ENCODE results near the gene UQCR10. TPM values are rescaled to one million over a fixed set of nuclear protein-coding genes. Genes with fewer than 3 reads are reported as not detected.
"Not testable (repeated sequence)": the region's sequence is repeated elsewhere in the genome, so short reads cannot be mapped to it uniquely, and the experiment has no call there.

UQCR10 gene
- total RNA-seq, 1 experiment from 2014 or later, result 93.7 TPM

GRCh38 chr22:29753808-29754657 lies 13.1 kb upstream of the UQCR10 start:
- ChIA-PET CTCF (no interaction called here), POLR2A (no interaction called here)
- no peak for ATAC-seq
- Histone ChIP-seq H3K36me3 (ENCODE audit: control insufficient read depth, insufficient read depth, low read length) (no peaks in the 10 kb centered on the region), H3K4me3 (ENCODE audit: low read depth in 2 of 2, low read length in 2 of 2) (no peak overlapping the region), H3K27ac (ENCODE audit: low read length) (no peak overlapping the region), H3K4me1 (ENCODE audit: control insufficient read depth, insufficient read depth, low read length) (no peaks in the 10 kb centered on the region), H3K9me3 (ENCODE audit: control insufficient read depth, insufficient read depth, low read depth, low read length) (no peaks in the 10 kb centered on the region), H3K27me3 (ENCODE audit: control insufficient read depth, insufficient read depth, low read length) (no peaks in the 10 kb centered on the region)
- in situ Hi-C loops (cut with HindIII; ENCODE audit: low pct_unique_long_range_greater_than_20kb, low sequenced_read_pairs) (no loop called here), intact Hi-C loops (cut with micrococcal nuclease; ENCODE audit: unreplicated experiment) (no loop called here)
- BruUV-seq (replicated peaks), result no TSS peak
- DNase-seq (ENCODE audit: low read depth, low spot score), result no peak
- TF ChIP-seq REST (IDR thresholded peaks at IDR 0.05; ENCODE audit: insufficient read depth in 1 of 2, low read depth in 2 of 2, low read length in 1 of 2), result no peak
- TF ChIP-seq SIN3A (IDR thresholded peaks at IDR 0.05; ENCODE audit: borderline replicate concordance, insufficient read depth, low read depth, low read length), result no peak
- TF ChIP-seq CTCF (IDR thresholded peaks at IDR 0.05), result no peak
- TF ChIP-seq POLR2AphosphoS5 (IDR thresholded peaks at IDR 0.05; ENCODE audit: low read depth, low read length), result no peak

- POLR2A ChIA-PET, result interaction anchor here (0.8 kb wide), 1 partner anchor 15 kb away, joined by 11 read pairs; no protein-coding TSS in a partner anchor
- H3K9me3 ChIP-seq (ENCODE audit: control insufficient read depth, insufficient read depth, low read depth, low read length); H3K4me3 ChIP-seq (ENCODE audit: low read depth in 2 of 2, low read length in 2 of 2); in situ Hi-C loops (cut with HindIII; ENCODE audit: low pct_unique_long_range_greater_than_20kb, low sequenced_read_pairs); BruUV-seq (replicated peaks); H3K27me3 ChIP-seq (ENCODE audit: control insufficient read depth, insufficient read depth, low read length); H3K4me1 ChIP-seq (ENCODE audit: control insufficient read depth, insufficient read depth, low read length); H3K36me3 ChIP-seq (ENCODE audit: control insufficient read depth, insufficient read depth, low read length); CTCF ChIA-PET; ATAC-seq; DNase-seq (ENCODE audit: low read depth, low spot score); H3K27ac ChIP-seq (ENCODE audit: low read length); intact Hi-C loops (cut with micrococcal nuclease; ENCODE audit: unreplicated experiment): not testable (repeated sequence)
Measured at GRCh38 chr22:29754658-29755395, 12.3 kb upstream of the UQCR10 start.

GRCh38 chr22:29755889-29756288 lies 11.3 kb upstream of the UQCR10 start:
- no peak for TF ChIP-seq SIN3A (IDR thresholded peaks at IDR 0.05; ENCODE audit: borderline replicate concordance, insufficient read depth, low read depth, low read length)
- no peak for TF ChIP-seq REST (IDR thresholded peaks at IDR 0.05; ENCODE audit: insufficient read depth in 1 of 2, low read depth in 2 of 2, low read length in 1 of 2)
- no peak for TF ChIP-seq CTCF (IDR thresholded peaks at IDR 0.05)
- no peak for TF ChIP-seq POLR2AphosphoS5 (IDR thresholded peaks at IDR 0.05; ENCODE audit: low read depth, low read length)
- TF ChIP-seq TCF7L2 (IDR thresholded peaks at IDR 0.05; ENCODE audit: low read depth, low read length), result no peak
- no TSS peak for BruUV-seq (replicated peaks)
- Histone ChIP-seq H3K27me3 (ENCODE audit: control insufficient read depth, insufficient read depth, low read length) (no peaks in the 10 kb centered on the region), H3K9me3 (ENCODE audit: control insufficient read depth, insufficient read depth, low read depth, low read length) (no peaks in the 10 kb centered on the region), H3K27ac (ENCODE audit: low read length) (no peak overlapping the region), H3K4me1 (ENCODE audit: control insufficient read depth, insufficient read depth, low read length) (no peaks in the 10 kb centered on the region), H3K4me3 (ENCODE audit: low read depth in 2 of 2, low read length in 2 of 2) (no peak overlapping the region), H3K36me3 (ENCODE audit: control insufficient read depth, insufficient read depth, low read length) (no peaks in the 10 kb centered on the region)
- in situ Hi-C loops (cut with HindIII; ENCODE audit: low pct_unique_long_range_greater_than_20kb, low sequenced_read_pairs), result no loop called here
- ChIA-PET CTCF (no interaction called here), POLR2A (no interaction called here)
- ATAC-seq (no peak), DNase-seq (ENCODE audit: low read depth, low spot score) (no peak)
- intact Hi-C loops (cut with micrococcal nuclease; ENCODE audit: unreplicated experiment), result no loop called here

Data from Panc1 (cell line).